H54 (cell line): Measurements from ENCODE around the gene TFF2.
A peak's percentile ranks its signal among the peaks of the same experiment; 100 is the strongest.

Experiments
- DNase-seq: peaks from one replicate; pipeline ENCODE4 v3.0.0; 2011; ENCODE audit warnings: low spot score, mixed read lengths; ENCODE audit not compliant: insufficient read length
- FAIRE-seq: peaks from 3 replicates; lab custom pipeline; 2011; peaks lifted over from hg19 to GRCh38; lab: Jason Lieb, UNC
- POLR2A ChIP-seq: IDR thresholded peaks from 2 replicates; pipeline ENCODE4 v1.6.1; 2011; ENCODE audit warnings: low read depth, mild to moderate bottlenecking, low read length

TFF2 gene

GRCh38 chr21:42340187-42341050 lies 10.4 kb downstream of the TFF2 start:
- FAIRE-seq (no peak), DNase-seq (no peak)
- TF ChIP-seq POLR2A, result no peak

- TF ChIP-seq POLR2A, result no peak
- FAIRE-seq (no peak), DNase-seq (no peak)
Measured at GRCh38 chr21:42338729-42339715, 11.8 kb downstream of the TFF2 start.

GRCh38 chr21:42337830-42338728 lies 12.7 kb downstream of the TFF2 start:
- no peak for TF ChIP-seq POLR2A
- DNase-seq, result peak; percentile 34
- FAIRE-seq, result no peak

- FAIRE-seq, result no peak
Measured at GRCh38 chr21:42337276-42337675, 13.5 kb downstream of the TFF2 start.

GRCh38 chr21:42336054-42336453 lies 14.7 kb downstream of the TFF2 start:
- no peak for TF ChIP-seq POLR2A
- FAIRE-seq (no peak), DNase-seq (no peak)

More at GRCh38 chr21:42337276-42337675, 13.5 kb downstream of the TFF2 start:
- TF ChIP-seq POLR2A, result no peak
- no peak for DNase-seq

DNA sequence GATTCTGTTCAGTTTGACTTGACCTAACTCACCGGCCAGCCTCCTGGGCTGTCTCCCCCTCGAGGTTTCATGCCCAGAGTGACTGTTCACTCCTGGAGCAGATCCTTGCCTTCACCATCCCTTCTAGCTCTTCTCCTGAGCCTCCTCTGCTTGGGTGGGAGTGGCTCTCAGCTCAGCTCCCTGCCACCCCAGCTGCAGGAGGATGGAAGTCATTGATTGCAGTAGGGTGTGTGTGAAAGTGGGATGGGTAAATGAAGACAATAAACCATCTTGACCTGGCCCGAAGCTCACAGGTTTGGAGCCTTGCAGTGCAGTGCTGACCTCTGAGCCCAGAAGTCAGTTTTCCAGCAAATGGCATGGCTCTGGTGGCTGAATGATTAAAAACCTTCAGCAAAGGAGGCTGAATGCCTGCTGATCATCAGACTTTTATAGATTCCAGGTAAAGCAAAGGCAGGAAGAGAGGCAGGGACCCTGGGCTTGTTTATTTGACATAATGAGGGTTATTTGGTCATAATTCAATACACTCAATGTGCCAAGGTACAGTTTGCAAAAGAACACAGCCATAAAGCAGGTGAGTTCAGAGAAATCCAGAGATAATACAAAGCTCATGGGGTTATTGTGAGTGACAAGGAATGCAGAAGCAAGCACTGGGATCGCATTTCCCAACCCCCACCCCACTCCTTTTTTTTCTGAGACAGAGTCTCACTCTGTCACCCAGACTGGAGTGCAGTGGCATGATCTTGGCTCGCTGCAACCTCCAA lies 18.1 kb downstream of the TFF2 start:
- DNase-seq, result no peak
- no peak for TF ChIP-seq POLR2A
- no peak for FAIRE-seq

GRCh38 chr21:42331660-42332059 lies 19.1 kb downstream of the TFF2 start:
- no peak for DNase-seq
- no peak for FAIRE-seq
- TF ChIP-seq POLR2A, result no peak

DNA sequence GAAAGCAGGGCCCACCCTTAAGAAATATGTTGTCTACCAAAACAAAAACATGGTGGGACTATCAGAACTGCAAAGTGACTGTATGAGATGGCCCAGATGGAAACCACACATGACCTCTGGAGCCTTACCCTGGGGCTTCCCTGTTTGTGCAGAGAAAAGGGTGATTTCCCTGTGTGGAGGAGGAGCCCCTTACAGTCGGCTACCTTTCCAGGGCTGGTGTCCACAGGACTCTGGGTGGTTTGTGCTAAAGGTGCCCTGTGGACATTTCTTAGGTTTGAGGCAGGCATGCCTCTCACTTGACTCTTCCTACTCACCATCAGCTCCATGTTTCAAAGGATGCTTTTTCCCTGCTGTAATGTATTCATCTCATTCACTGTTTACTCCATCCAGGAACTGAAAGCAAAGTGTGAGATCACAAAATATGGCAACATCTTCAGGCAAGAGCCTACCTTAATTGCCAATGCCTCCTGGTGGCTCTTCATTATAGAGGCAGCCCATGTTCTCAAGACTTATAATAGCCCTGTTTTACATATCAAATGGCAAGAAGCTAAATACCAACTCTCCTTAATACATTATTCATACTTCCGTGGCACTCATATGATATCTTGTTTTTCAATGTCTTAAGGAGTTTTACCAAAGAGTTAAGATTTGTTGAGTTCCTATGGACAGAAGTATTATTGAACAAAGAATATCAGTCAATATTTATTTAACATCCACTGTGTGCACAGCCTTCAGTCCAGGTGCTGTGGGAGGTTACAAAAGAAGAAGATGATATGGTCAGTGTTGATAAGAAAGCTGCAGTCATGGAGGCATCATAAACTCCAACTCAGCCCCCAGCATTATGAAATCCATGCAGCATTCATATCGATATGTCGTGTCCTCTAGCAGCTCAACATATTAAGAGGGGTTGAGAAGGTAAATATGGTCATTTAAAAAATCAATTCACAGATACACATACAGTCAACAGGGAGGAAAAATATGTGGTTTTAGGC lies 20.1 kb downstream of the TFF2 start:
- DNase-seq (no peak), FAIRE-seq (no peak)
- no peak for TF ChIP-seq POLR2A

DNA sequence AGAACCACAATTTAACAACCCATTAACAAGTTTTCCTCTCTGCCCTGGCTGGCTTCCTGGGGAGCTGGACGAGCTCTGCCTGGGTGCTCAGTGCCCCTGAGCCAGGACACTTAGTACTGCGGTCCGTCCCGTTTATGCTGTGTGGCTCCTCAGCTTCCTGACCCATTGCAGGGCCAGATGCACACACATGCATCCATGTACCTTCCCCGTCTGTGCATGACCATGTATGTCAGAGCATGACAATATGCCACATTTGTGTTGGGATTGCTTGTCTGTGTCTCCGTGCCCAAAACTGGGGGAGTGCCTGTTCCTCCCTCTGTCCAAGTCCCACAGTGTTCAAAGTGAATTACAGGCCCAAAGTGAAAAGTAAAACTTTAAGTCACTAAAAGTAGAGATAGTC lies 25.9 kb downstream of the TFF2 start:
- no peak for FAIRE-seq
- no peak for TF ChIP-seq POLR2A
- DNase-seq, result no peak

GRCh38 chr21:42321845-42322244 lies 28.9 kb downstream of the TFF2 start:
- FAIRE-seq, result no peak
- TF ChIP-seq POLR2A, result no peak
- DNase-seq, result no peak

- FAIRE-seq (no peak), DNase-seq (no peak)
- no peak for TF ChIP-seq POLR2A
Measured at GRCh38 chr21:42321231-42321630, 29.6 kb downstream of the TFF2 start.
